GM12874 (cell line): ENCODE measurements around the gene PGBD1.

ENCODE experiments used
- TF ChIP-seq, protein P1 (sequence below): IDR thresholded peaks from 2 replicates; pipeline ENCODE4 v1.5.1; 2011; ENCODE audit warnings: low read depth, mild to moderate bottlenecking, control low read depth, low read length, moderate library complexity; ENCODE audit not compliant: insufficient read depth

The PGBD1 gene

DNA sequence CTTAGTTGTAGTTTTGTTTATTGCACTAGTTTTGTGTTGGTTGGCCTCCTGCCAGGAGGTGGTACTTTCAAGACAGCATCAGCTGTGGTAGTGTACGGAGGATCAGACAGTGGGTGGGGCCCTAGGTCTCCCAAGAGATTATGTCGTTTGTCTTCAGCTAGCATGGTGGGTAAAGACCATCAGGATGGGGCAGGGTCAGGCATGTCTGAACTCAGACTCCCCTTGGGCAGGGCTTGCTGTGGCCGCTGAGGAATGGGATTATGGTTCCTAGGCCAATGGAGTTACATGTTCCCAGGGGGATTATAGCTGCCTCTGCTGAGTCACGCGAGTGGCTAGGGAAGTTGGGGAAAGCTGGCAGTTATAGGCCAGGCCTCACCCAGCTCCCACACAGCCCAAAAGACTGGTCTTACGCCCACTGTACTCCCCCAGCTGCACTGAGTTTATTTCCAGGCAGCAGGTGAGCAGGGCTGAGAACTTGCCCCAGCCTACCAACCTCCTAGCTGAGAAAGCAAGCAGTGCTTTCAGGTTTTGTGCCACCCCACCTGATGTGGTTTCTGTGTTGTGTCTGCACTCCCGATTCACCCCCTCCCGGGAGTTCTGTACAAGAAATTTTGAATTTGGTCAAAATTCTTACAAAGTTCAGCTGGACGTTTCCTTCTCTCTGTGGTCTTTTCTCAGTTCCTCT is 29.9 kb downstream of the PGBD1 start:
- TF ChIP-seq, protein P1, sequence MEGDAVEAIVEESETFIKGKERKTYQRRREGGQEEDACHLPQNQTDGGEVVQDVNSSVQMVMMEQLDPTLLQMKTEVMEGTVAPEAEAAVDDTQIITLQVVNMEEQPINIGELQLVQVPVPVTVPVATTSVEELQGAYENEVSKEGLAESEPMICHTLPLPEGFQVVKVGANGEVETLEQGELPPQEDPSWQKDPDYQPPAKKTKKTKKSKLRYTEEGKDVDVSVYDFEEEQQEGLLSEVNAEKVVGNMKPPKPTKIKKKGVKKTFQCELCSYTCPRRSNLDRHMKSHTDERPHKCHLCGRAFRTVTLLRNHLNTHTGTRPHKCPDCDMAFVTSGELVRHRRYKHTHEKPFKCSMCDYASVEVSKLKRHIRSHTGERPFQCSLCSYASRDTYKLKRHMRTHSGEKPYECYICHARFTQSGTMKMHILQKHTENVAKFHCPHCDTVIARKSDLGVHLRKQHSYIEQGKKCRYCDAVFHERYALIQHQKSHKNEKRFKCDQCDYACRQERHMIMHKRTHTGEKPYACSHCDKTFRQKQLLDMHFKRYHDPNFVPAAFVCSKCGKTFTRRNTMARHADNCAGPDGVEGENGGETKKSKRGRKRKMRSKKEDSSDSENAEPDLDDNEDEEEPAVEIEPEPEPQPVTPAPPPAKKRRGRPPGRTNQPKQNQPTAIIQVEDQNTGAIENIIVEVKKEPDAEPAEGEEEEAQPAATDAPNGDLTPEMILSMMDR, result no peak

DNA sequence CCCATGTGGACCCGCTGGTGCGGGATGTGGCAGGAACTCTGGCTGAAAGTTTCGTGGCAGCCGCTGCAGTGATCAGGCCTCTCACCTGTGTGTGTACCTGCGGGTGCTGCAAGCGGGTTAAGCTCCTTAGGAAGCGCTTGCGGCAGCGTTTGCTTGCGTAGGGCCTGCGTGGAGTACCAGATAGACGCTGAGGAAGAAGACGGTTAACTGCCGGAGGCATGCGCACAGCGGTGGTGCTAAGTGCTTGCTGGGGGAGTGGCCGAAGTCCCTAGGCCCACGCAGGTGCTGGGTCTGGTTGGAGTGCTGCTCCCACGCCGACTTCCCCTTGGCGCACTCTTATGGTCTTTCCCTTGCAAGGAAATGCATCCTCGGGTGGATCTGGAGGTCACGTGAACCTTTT is 31.6 kb downstream of the PGBD1 start:
- TF ChIP-seq, protein P1, result no peak

DNA sequence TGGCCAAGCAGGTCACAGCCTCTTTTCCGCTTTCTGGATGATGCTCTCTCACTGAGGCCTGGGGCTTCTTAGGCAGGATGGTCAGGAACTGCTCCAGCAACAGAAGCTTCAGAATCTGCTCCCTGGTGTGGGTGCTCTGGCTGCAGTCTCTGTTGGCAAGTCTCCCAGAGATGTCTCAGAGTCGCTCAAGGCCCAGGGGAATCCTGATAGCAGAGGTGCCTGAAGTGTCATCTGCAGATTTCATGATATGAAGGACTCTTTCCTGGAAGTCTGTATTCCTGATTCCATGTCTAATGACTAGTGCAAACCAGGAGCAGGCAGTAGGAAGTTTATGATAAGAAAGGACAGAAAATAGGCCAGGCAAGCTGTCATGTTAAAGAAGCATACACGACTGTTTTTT is 34.3 kb downstream of the PGBD1 start:
- TF ChIP-seq, protein P1, result no peak

DNA sequence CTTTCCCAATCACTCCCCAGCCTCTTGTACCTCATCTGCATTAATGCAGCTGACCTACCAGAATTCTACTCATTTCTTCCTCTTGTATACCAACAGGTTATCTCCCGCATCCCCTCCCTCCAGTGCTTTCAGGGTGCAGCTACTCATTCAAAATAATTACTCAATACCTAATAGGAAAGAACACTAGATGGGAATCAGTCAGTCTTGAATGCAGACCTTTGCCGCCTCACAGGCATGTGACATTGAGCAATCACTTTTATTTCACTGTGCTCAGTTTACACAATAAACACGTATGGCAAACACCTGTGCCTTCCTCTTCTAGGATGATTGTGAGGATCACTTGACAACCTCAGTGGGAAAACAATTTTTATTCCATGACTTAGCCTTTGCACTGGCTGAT is 41.3 kb downstream of the PGBD1 start:
- TF ChIP-seq, protein P1, result no peak

DNA sequence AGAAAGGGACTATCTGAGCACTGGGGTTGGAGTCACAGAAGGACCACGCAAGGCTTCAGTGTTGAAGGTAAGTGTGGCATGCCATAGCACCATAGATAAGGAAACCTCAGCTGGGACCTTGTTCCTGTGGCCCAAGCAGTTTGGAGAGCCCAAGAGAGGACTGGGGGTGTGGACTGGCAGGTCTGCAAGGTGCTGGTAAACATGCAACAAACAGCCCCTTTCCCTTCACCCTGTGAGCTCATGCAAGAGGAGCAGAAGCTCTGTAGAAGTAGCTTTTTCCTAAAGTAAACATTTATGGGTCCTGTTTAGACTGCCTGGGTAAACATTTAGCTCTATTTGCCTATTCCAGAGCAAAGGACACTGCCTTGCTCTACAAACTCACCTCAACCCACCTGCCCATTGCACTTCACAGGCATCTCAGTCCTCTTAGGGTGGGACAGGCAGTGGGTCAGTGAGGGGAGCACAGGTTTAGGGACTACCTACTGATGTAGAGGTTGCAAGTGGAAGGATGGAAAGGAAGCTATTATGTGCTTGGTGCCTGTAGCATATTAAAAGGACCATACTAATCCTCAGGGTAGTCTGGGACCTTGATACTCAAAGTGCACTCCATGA is 42.5 kb downstream of the PGBD1 start:
- TF ChIP-seq, protein P1, result no peak

DNA sequence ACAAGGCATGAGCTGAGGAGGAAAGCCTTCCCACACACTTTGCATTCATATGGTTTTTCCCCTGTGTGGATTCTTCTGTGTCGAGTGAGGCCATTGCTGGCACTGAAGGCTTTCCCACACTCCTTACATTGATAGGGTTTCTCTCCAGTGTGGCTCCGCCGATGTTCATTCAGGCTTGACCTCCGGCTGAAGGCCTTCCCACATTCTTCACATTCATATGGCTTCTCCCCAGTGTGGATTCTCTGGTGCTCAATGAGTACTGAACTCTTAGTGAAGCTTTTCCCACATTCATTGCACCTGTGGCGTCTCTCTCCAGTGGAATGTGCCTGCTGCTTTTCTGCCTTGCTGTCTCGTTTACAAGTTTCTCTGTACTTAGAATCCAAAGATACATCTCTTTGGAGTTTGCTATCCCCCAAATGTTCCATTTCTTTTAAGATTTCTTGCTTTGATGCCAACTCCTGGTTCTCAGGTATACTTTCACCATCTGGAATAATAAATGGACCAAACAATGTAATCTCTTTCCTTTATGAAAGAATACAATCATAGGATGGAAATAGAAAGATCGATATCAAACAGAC is 45.1 kb downstream of the PGBD1 start:
- TF ChIP-seq, protein P1, result no peak

DNA sequence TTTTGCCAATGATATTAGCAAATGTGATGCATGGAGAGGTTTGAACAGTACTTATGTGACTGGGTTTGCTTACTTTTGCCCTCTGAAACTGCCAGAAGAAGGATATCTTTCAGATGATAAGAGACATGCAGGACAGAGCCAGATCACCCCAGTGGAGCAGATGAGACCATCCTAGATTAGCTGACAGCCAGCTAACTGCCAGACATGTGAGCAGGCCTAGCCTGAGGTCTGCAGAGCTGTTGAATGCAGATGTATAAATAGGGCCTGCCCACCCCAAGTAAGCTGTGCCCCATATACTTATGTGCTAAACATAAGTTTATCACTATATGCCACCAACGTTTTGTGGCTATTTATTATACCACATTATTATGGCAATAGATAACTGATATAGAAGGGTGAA is 48.7 kb downstream of the PGBD1 start:
- TF ChIP-seq, protein P1, result no peak
